NCI-H748 (cell line): Measurements from ENCODE around the gene RANBP3L.
"Not testable (repeated sequence)": the region's sequence is repeated elsewhere in the genome, so short reads cannot be mapped to it uniquely, and the experiment has no call there.

Source experiments
- DNase-seq: peaks from one replicate; lab custom pipeline; 2025; ENCODE audit not compliant: unreplicated experiment; lab: John Stamatoyannopoulos, UW

The RANBP3L gene, protein sequence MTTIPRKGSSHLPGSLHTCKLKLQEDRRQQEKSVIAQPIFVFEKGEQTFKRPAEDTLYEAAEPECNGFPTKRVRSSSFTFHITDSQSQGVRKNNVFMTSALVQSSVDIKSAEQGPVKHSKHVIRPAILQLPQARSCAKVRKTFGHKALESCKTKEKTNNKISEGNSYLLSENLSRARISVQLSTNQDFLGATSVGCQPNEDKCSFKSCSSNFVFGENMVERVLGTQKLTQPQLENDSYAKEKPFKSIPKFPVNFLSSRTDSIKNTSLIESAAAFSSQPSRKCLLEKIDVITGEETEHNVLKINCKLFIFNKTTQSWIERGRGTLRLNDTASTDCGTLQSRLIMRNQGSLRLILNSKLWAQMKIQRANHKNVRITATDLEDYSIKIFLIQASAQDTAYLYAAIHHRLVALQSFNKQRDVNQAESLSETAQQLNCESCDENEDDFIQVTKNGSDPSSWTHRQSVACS

DNA sequence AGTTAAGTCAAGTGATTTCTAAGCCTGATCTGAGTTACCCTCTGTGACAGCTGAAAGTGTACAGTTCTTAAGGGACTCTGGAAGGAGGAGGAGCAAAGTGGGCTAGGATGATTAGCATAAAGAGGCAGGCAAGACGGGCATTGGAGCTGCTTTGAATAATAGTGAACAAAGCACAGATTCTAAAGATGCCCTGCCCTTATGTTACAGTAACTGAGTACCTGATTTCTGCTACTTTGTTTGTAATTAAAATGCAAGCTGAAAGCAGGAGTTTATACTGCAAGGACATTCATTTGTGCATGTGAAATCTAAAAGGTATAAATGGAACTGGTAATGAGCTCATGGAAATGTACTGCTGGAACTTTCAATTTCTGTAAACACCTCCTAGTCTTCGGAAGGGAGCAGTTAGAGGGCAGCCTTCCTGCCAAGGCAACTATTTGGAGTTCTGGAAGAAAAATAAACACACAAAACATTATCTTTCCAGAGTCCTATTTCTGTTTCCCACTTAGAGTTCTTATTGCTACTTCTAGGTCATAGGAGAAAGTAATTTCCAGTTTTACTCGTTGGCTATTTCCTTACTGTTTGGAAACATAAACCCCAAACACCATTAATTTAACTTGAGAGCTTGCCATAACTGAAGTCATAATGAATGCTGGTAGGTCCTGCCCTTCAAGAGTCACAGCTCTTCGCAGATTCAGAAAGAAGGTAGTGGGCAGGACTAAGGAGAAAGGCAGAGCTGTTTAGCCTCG is at the start of gene RANBP3L:
TSS of gene RANBP3L (minus strand) at position 45 of the 746 bp plus-strand sequence. CDS start 486 bp downstream, outside the sequence.
- DNase-seq = peak; percentile 34

DNA sequence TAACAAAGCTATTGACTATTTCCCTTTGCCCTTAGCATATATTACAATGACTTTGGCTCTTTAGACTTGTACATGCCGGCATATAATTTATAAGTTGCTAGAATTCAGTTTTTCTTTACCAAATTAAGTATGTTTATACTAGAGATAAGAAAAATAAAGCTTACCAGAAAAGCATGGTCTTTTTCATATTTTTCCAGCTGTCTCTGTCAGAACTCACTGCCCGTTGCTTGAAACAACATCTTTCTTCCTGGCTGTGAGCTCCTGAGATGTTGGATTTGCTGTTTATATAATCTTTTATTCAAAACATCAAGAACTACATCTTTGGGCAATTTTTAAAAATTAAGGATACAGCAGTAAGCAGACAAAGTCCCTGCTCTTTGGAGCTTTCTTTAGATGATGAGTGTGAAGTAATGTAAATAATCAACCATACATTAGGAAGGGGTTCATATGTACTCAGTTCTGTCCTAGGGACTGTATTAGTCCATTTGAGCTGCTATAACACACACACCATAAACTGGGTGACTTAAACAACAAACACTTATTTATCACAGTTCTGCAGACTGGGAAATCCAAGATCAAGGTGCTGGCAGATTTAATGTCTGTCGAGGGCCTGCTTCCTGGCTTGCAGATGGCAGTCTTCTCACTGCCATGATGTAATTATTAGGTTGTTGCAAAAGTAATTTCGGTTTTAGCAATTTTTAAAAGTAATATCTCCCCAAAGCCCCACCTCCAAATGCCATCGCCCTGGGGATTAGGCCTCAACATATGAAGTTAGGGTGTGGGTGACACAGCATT is 45.4 kb upstream of the RANBP3L start:
- no peak for DNase-seq

DNA sequence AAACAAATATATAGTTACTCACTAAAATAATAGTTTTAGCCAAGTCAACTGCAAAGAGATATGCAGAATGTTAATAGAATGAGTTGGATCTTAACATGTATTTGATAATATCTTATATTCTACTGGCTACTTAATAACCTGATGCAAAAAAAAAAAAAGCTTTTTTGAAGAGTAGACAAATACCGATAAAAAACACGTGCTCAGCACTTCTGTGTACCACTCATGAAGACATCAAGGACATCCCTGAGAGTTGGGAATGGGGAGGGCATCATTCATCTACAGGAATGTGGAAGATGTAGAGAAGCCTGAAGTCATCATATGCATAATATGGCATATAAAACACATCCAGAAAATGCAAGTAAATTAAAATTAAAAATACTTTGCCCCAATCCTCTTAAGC is 43.2 kb upstream of the RANBP3L start:
- no peak for DNase-seq

DNA sequence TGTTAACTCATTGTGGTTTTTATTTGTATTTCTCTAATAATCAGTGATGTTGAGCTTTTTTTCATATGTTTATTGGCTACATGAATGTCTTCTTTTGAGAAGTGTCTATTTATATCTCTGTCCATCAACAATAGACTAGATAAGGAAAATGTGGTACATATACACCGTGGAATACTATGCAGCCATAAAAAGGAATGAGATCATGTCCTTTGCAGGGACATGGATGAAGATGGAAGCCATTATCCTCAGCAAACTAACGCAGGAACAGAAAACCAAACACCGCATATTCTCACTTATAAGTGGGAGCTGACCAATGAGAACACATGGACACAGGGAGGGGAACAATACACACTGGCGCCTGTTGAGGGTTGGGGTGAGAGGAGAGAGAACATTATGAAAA is 40.0 kb upstream of the RANBP3L start:
- not testable (repeated sequence) for DNase-seq

DNA sequence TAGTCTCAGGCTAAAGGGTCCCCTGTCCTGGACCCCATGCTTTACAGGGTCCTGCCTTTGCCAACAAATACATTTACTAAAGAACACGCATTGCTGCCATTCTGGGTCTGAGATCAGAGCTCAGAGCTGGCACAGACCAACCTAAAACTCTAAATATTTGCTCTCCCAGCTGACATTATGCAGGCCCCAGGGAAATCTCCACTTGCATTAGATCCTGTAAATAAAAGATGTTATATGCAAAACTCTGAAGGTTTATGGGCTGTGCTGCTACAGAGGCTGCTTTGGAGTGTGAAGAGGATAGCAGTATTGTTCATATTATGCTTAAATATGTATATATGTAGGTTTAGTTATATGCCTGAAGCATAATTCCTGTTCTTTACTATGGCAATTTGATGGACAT is 35.9 kb upstream of the RANBP3L start:
- DNase-seq = no peak

DNA sequence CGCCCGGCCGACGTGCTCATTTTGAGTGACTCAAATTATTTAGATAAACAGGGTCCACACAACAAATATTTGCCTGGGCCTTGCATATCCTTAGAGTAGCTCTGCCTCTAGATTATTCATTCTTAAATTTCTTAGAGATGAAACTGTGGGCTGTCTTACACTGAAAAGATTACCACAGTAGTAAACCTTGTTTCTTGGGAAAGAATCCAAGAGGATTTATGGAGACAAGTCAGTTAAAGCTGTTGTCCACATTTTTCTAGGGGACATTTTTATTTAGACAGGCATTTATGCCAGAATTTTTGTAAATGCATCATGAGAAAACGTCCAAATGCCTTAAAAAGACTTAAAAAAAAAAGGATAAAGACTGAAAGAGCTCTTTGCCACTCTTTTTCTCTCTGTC is 32.6 kb upstream of the RANBP3L start:
- no peak for DNase-seq

DNA sequence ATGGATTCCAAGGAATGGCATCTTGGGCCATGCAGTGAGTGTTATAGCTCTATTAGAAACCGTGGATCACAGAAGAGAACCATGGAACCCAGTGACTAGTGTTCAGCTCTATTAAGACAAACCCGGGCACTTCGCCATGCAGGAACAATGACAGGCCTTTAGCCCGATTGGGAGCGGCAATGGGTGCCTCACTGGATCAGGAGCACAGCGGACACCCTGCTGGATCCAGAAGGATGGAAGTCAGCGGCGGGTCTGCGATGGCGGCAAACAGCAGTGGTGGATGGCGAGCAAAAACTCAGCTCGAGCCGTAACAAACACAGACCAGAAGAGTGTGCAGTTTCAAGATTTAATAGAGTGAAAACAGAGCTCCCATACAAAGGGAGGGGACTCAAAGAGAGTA is 31.0 kb upstream of the RANBP3L start:
- not testable (repeated sequence) for DNase-seq

DNA sequence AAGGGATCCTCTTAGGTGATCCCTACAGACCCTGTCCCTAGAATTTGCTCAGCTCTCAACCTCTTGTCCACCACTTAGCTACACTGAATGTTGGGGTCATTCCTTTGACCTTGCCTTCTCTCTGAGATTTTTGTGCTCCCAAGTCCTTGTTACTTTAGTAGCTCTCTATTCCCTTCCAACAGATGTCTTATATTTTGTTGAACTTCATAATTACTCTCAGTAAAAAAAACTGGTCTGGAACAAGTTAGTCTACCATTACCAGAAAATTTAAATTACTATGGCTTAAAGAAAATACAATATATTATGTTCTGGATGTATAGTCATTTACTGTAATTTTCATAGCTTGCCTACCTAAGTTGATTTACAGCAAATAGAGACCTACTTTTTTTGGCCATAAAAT is 23.5 kb upstream of the RANBP3L start:
- no peak for DNase-seq

DNA sequence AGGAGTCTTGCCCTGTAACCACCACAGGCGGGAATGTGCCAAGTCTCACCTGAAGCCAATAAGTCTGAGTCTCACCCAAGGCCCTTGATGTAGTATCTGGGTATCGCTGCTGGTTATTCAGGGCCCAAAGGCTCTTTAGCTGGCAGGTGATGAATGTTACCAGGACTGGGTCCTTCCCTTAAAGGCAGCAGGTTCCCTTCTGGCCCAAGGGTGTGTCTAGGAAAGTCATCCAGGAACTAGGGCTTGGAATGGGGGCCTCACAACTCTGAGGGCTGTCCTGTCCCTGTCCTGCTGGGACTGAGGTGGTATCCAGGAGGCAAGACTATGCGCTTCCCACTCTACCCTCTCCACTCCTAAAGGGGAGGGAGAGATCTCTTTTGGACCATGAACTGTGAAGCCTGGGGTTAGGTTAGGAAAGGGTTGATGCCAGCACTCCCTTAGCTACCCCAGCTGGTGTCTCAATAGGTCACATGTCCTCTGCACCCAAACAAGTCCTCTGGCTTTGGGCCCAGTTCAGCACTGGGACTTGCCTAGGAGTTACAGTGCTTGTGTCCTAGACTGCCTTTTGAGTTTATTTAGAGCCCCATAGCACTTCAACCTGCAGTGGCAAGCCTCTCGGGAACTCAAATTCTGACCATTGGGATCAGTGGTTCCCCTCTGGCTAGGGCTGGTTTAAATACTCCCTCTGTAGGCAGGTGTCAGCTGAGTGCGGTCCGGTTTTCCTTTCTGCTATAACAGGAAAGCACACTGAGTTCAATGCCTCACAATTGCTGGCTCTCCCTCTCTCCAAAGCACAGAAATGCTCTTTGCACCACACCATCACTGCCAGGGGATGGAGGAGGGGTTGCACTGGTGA is 22.5 kb upstream of the RANBP3L start:
- no peak for DNase-seq

DNA sequence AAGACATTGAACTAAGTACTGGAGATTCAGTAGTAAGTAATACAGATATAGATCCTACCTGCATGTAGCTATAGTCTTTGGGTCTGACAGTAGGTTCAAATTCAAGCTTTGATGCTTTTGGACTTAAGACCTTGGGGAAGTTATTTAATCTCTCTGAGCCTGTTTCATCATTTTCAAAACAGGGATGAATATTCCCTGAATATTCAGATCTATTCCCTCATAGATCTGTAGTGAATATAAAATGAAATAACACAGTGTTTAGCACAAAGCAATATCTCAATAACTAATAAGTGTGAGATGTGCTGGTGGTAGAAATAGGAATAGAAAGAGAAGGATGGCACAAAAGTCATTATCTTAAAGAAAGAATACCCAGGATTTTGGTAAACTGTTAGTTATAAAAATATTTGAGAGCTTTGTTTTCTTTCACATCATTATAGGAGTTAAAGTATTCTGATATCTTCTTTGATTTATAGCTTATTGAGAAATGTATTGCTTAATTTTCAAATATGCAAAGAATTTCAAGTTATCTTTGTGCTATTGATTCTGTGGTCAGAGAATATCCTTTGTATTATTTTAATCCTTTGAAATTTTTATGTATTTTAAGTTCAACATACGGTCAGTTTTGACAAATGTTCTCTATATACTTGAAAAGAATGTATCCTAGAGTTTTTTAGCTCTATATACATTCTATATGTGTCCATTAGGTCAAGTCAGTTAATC is 11.4 kb upstream of the RANBP3L start:
- DNase-seq = no peak

DNA sequence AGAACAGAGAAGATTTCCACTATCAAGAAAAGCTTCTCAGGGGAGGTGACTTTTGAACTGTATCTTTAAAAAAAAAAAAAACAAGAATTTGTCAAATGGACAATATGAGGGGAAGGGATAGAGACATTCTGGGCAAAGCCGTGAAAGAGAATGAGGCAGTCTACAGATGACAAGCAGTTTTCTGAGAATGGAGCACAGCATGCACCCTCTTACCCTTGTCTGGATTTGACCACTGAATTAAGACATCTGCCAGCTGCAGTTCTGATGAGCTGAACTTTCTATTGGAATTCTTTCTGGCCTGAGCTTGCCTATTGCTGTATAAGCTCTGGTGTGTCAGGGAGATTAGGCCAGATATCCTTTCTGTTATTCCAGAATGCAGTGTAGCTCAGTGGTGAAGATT is 10.3 kb upstream of the RANBP3L start:
- DNase-seq = no peak

DNA sequence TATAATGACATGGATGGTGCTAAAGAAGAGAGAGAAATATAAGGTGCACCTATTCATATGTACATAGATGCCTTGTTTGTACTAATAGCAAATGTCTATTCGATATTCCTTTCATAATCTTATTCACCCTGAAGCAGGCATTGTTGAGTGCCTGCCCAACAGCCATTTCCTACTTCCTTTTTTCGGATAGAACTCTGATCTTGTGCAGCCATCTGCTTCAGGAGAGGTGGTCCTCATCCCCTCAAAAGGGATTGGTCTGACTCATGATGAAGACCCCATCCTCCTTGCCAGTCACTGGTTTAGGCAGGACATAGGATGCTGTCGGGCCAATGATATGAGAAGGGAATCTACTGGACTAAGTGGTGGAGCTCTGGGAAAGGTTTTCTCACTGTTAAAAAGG is 8.4 kb upstream of the RANBP3L start:
- DNase-seq = no peak

DNA sequence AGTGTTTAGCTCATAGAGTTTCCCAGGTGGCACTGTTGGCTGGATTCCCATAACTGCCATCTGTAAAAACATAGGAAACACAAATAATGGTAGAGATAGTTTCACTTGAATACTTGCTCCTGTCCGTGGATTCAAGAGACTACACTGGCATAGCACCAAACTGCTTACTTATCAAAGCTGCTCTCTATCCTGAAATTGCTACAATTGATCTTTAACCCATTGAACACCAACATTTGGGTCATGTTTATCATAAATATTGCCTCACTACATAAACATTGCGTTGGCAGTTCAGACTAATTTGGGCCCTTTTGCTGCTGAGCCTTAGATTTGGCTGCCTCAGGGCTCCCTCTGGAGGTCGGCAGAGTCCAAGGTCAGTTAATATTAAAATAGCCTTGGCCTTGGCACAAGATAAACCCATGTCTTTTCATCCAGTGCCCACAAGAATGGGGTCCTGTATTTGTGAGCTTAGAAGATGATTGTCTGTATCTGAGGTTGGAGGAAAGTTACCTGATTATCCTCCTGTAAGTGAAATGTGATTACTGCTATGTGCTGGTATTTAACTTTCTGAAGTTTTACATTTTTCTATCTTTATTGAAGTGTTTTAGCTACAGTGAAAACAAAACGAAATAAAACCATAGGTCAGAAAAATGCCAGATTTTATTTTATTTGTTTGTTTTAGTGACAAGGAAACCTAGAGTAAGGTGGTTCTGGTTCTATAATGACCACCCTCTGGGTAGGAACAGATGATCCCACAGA is 4.0 kb upstream of the RANBP3L start:
- DNase-seq = peak; percentile 83

DNA sequence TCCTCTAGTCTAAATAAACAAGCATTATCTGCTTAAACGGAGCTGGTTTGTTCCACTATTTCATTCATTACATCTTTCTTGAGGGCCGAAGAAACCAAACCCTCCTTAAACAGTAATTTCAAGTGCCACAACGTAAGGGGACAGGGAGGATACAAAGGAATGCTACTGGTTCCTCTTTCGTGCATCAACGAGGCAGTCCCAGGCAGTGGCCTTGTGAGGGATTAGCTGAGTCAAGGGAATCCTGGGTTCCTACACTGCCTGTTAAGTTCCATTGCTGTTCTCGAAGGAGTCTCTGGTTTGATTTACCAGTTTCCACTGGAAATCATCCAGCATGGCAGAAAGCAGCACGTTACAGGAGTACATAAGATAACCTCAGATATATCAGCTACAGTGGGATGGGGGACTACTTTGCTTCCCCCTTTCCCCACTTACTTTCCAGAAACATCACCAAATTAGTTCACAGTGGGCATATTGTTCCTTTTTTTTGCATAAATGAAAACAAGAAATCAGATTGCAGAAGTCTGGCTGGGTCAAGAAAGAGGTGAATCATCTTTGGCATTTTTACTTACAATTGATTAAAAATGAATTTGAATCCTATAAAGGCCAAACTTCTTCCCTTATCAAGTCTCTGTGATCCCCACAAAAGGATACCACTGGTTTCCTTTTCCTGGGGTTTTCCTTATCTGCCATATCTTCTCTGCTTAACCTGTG is 2.5 kb upstream of the RANBP3L start:
- no peak for DNase-seq

DNA sequence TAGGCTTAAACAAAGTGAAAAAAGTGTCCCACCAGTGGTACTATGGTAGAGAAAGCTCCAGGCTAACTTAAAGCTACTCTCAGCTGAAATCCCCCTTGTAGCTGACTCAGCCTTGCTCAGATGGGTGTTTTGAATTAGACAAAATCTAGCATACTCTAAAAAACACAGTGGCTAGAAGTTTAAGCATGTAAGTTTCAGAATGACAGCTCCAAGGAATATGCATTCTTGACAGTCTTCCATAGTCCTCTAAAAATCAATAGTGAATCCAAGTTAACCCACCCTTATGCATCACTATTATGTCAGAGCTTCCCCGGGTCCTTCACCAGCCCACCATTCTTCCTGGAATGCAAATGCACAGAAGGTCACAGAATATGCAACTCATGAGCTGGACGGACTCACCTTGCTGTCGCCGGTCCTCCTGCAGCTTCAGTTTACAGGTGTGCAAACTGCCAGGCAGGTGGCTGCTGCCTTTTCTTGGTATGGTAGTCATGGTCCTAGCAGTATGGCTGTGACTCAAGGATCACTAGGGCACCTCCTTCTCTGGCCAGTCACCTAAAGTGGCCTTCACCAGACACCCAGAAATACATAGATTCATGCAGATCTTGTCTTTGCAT is 668 bp downstream of the RANBP3L start:
- DNase-seq = no peak

DNA sequence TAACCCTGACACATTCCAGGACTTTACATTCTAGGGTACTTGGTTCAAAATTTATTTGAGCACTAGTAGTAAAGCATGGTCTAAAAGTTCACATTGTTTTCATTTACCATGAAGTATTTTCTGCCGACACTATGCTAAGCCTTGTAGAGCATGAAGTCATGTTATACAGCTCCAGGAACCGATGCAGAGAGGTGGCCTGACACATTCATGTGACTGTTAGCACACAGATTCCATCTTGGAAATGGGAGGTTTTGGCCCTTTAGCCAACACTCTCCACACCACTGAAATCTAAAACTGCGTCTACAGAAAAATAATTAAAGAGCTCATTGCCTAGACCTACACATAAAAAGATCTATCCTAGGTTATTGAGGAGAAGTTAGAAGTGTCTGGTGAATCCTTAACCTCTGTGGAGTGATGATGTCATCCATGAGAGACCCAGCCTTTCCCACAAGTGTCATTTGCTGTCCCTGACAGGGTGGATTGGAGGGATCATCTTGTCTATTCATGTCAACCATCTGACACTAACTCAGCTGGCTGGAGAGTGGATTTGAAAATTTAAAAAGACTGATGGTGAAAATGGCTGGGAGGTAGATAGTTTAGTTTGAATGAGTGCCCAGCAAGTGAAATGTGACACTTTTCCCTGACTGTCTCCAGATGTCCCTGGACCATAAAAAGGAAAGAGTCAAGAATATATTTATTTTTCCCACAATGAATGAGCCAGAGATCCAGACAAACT is 1.3 kb downstream of the RANBP3L start:
- no peak for DNase-seq

DNA sequence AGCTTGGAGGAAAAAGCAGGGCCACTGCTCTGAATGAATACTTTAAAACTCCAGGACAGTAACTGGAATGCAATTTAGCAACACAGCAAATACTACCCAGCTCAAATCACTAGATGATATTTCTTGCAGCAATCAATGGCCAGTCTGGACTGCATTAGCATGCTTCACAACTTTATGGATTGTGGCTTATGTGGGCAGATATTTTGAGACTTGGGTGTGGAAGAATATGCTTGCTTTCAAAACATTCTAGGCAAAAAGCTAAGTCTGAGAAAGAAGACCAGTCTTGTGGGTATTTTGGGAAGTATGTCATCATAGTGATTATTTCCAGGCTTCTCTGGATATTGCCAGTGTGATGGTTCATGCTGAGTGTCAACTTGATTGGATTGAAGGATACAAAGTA is 3.1 kb downstream of the RANBP3L start:
- no peak for DNase-seq
